ENCODE data around the gene BMERB1. TPM values are rescaled to one million over a fixed set of nuclear protein-coding genes. Genes with fewer than 3 reads are reported as not detected.
A peak's percentile ranks its signal among the peaks of the same experiment; 100 is the strongest.

BMERB1 gene
- total RNA-seq, 4 donors from 2014 or later = 75.6 to 103 (median 92.9) TPM

DNA sequence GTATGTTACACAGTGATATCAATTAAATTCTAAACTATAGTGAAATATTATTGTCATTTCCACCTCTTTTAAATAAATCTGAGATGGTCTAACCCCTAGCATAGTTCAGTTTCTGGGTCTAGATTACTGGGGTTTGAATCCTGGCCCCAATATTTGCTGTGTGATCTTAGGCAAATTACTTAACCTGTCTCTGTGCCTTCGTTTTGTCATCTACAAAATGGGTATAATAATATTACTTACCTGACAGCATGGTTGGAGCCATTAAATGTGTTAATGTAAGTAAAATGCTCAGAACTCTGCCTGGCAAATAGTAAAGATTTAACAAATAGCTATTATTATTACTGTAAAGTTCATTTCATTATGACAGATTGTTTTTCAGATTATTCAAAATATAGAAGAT, 52.3 kb downstream of the BMERB1 start:
- peaks cover 13 to 55% (median 40%) of the 10 kb centered on the region in 4 donors for H3K4me1 ChIP-seq
- DNase-seq (ENCODE audit: extremely low spot score) = no peak
- intact Hi-C loops (cut with DNase I) = loop anchor here (10.0 kb wide), 1 partner anchor 68 kb away; no protein-coding TSS in a partner anchor
- no peak for TF ChIP-seq EP300 (IDR thresholded peaks at IDR 0.05)
- H3K27me3 ChIP-seq = no peaks in the 10 kb centered on the region
- WGBS = 94% methylated on average over 1 of the region's 1 CpG
- no peaks in the 10 kb centered on the region for H3K9me3 ChIP-seq
- H3K27ac ChIP-seq (replicated peaks in 1 of 4) = no peak overlapping the region
- peaks cover 0 to 2% (median 0%) of the 10 kb centered on the region in 4 donors for H3K36me3 ChIP-seq
- H3K4me3 ChIP-seq = no peak overlapping the region

DNA sequence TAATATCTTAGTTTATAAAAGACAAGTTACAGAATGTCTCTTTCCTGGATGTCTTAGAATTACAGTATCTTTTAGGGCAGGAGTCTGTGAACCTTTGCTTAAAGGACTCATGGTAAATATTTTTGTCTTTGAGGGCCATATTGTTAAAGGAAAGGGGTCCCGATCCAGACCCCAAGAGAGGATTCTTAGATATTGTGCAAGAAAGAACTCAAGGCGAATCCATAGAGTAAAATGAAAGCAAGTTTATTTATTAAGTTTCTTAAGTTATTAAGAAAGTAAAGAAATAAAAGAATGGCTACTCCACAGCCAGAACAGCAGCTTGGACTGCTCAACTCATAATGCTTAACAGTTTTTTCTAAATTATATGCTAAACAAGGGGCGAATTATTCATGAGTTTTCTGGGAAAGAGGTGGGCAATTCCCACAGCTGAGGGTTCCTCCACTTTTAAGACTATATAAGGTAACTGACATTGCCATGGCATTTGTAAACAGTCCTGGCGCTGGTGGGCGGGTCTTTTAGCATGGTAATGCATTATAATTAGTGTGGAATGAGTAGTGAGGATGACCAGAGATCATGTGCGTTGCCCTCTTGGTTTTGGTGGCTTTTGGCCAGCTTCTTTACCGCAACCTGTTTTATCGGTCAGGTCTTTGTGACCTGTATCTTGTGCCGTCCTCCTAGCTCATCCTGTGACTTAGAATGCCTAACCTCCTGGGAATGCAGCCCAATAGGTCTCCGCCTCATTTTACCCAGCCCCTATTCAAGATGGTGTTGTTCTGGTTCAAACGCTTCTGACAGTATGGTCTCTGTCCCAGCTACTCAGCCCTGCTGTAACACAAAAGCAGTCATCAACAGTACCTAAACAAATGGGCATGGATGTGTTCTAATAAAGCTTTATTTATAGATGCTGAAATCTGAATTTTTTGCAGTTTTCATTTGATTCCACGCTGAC, 53.2 kb downstream of the BMERB1 start:
- 93% methylated on average over 12 of the region's 12 CpGs for WGBS
- TF ChIP-seq POLR2A (IDR thresholded peaks at IDR 0.05; ENCODE audit: low read depth) = no peak
- TF ChIP-seq, protein P1, sequence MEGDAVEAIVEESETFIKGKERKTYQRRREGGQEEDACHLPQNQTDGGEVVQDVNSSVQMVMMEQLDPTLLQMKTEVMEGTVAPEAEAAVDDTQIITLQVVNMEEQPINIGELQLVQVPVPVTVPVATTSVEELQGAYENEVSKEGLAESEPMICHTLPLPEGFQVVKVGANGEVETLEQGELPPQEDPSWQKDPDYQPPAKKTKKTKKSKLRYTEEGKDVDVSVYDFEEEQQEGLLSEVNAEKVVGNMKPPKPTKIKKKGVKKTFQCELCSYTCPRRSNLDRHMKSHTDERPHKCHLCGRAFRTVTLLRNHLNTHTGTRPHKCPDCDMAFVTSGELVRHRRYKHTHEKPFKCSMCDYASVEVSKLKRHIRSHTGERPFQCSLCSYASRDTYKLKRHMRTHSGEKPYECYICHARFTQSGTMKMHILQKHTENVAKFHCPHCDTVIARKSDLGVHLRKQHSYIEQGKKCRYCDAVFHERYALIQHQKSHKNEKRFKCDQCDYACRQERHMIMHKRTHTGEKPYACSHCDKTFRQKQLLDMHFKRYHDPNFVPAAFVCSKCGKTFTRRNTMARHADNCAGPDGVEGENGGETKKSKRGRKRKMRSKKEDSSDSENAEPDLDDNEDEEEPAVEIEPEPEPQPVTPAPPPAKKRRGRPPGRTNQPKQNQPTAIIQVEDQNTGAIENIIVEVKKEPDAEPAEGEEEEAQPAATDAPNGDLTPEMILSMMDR (IDR thresholded peaks at IDR 0.05) = no peak
- no peak for TF ChIP-seq EP300 (IDR thresholded peaks at IDR 0.05)
- no peak for TF ChIP-seq POLR2AphosphoS5 (IDR thresholded peaks at IDR 0.05)
- intact Hi-C loops (cut with DNase I) = loop anchor here (10.0 kb wide), 1 partner anchor 67 kb away; no protein-coding TSS in a partner anchor

DNA sequence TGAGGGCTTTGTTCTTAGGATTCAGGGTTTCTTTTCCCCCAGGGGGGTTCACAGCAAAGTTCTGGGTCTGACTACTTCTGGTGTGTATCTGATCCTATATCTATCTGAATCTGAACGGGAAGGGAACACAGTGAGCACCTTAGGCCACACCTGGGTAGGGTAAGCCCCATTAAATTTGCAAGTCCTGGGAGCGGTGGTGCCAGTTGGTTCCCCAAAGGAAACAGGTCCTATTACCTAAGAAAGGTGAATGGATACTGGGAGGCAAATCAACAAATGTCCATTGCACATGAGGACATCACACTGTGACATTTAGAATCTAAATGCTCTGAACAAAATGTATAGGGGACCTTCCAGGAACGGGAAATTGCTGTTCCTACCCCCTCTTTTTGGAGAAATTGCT, 54.6 kb downstream of the BMERB1 start:
- TF ChIP-seq, protein P1 (IDR thresholded peaks at IDR 0.05) = no peak
- TF ChIP-seq POLR2A (IDR thresholded peaks at IDR 0.05; ENCODE audit: low read depth) = no peak
- TF ChIP-seq POLR2AphosphoS5 (IDR thresholded peaks at IDR 0.05) = no peak
- TF ChIP-seq EP300 (IDR thresholded peaks at IDR 0.05) = no peak
- Histone ChIP-seq H3K4me1 (peaks cover 16 to 56% (median 44%) of the 10 kb centered on the region in 4 donors), H3K27me3 (no peaks in the 10 kb centered on the region), H3K4me3 (no peak overlapping the region), H3K36me3 (peaks cover 0 to 2% (median 0%) of the 10 kb centered on the region in 4 donors), H3K9me3 (no peaks in the 10 kb centered on the region), H3K27ac (replicated peaks in 1 of 4) (peak overlapping the region; percentile 72 to 78 (median 76))
- intact Hi-C loops (cut with DNase I) = loop anchor here (10.0 kb wide), 1 partner anchor 66 kb away; no protein-coding TSS in a partner anchor
- WGBS = 80% methylated on average over 3 of the region's 3 CpGs
- DNase-seq (ENCODE audit: extremely low spot score) = no peak

More for the DNA sequence above, 53.2 kb downstream of the BMERB1 start:
- Histone ChIP-seq H3K4me1 (peaks cover 13 to 48% (median 36%) of the 10 kb centered on the region in 4 donors), H3K9me3 (no peaks in the 10 kb centered on the region), H3K36me3 (peaks cover 0 to 2% (median 0%) of the 10 kb centered on the region in 4 donors), H3K27ac (replicated peaks in 1 of 4) (no peak overlapping the region), H3K27me3 (no peaks in the 10 kb centered on the region), H3K4me3 (no peak overlapping the region)
- DNase-seq (ENCODE audit: extremely low spot score) = no peak

DNA sequence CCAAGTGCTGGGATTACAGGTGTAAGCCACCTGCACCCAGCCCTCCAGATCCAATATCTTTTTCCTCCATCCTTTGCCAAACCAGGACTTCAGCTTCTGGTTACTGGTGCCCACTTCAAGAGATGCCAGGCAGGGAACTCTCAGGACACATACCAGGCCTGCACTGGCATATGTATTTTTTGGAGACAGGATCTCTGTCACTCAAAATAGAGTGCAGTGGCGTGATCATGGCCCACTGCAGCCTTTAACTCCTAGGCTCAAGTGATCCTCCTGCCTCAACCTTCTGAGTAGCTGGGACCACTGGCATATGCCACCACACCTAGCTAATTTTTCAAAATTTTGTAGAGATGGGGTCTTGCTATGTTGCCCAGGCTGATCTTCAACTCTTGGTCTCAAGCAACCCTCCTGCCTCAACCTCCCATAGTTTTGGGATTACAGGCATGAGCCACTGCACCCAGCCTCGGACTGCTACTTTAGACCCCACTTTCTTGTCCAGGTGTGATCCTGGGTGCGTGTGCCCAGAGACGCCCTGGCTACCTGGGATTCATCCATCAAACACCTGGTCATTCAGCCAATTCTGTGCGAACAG, 55.8 kb downstream of the BMERB1 start:
- H3K4me3 ChIP-seq = no peak overlapping the region
- no peaks in the 10 kb centered on the region for H3K27me3 ChIP-seq
- intact Hi-C loops (cut with DNase I) = no loop called here
- no peak for TF ChIP-seq POLR2A (IDR thresholded peaks at IDR 0.05; ENCODE audit: low read depth)
- no peaks in the 10 kb centered on the region for H3K9me3 ChIP-seq
- H3K36me3 ChIP-seq = no peaks in the 10 kb centered on the region
- H3K27ac ChIP-seq (replicated peaks in 1 of 4) = peak overlapping the region; percentile 72 to 78 (median 76)
- WGBS = 96% methylated on average over 5 of the region's 5 CpGs
- no peak for DNase-seq (ENCODE audit: extremely low spot score)
- peaks cover 16 to 63% (median 52%) of the 10 kb centered on the region in 4 donors for H3K4me1 ChIP-seq

DNA sequence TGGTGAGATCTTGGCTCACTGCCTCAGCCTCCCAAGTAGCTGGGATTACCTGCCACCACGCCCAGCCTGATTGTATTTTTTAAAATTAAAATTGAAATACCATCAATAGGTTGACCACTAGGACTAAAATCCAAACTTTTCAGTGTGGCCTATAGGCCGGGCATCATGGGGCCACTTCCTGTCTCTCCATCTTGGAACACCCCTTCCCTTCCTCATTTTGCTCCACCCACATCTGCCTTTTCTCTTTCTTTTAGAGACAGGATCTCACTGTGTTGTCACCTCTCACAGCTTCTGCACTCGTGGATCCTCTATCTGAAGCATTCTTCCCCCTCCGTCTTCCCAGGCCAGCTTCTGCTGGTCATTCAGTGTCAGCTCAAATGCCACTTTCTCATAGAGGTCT, 57.0 kb downstream of the BMERB1 start:
- no peaks in the 10 kb centered on the region for H3K36me3 ChIP-seq
- no peaks in the 10 kb centered on the region for H3K27me3 ChIP-seq
- 88% methylated on average over 4 of the region's 4 CpGs for WGBS
- H3K4me3 ChIP-seq = no peak overlapping the region
- no peak for TF ChIP-seq EP300 (IDR thresholded peaks at IDR 0.05)
- TF ChIP-seq POLR2AphosphoS5 (IDR thresholded peaks at IDR 0.05) = no peak
- TF ChIP-seq POLR2A (IDR thresholded peaks at IDR 0.05; ENCODE audit: low read depth) = no peak
- TF ChIP-seq, protein P1 (IDR thresholded peaks at IDR 0.05) = no peak
- intact Hi-C loops (cut with DNase I) = no loop called here
- no peaks in the 10 kb centered on the region for H3K9me3 ChIP-seq
- DNase-seq (ENCODE audit: extremely low spot score) = no peak
- H3K27ac ChIP-seq (replicated peaks in 1 of 4) = no peak overlapping the region
- peaks cover 16 to 63% (median 52%) of the 10 kb centered on the region in 4 donors for H3K4me1 ChIP-seq
